DOHH2 (cell line): ENCODE measurements around the gene NKAIN2.

Source experiments
- EZH2phosphoT487 ChIP-seq: fragments of 200-600 bp; sonication (generic); IDR thresholded peaks from 2 replicates; pipeline ENCODE4 v1.6.1; 2017; ENCODE audit warnings: borderline replicate concordance, mild to moderate bottlenecking, antibody characterized with exemption, low read length, moderate library complexity, mixed read lengths
- TF ChIP-seq, protein P1 (sequence below): fragments of 200-600 bp; sonication (generic); IDR thresholded peaks from one replicate; pipeline ENCODE4 v1.5.1; 2014; ENCODE audit warnings: antibody characterized with exemption, mild to moderate bottlenecking, low read depth, low read length; ENCODE audit not compliant: poor library complexity, severe bottlenecking

DNA sequence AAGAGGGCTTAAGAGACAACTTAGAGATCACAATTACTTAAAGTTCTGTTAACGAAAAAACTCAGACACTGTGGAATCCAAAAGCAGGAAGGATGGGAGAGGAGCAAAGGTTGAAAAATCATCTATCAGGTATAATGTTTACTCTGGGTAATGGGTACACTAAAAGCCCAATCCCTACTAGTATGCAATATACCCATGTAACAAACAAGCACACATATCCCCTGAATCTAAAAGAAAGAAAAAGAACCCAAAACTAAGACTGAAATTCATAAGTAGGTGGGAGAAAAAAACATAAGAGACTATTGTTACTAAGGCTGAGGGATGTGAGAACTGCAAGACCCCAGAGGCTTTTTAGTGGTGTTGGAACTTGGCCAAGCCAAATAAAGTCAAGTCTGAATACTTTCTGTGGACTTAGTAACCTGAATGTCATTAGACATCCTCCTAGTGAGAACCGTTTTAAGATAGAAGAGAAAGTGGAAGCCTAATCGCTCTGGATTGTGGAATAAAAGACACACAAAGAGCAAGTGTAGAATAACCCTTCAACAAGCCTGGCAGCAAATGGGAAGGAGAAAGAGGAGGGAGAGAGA is 969.2 kb downstream of the NKAIN2 start:
- TF ChIP-seq, protein P1, sequence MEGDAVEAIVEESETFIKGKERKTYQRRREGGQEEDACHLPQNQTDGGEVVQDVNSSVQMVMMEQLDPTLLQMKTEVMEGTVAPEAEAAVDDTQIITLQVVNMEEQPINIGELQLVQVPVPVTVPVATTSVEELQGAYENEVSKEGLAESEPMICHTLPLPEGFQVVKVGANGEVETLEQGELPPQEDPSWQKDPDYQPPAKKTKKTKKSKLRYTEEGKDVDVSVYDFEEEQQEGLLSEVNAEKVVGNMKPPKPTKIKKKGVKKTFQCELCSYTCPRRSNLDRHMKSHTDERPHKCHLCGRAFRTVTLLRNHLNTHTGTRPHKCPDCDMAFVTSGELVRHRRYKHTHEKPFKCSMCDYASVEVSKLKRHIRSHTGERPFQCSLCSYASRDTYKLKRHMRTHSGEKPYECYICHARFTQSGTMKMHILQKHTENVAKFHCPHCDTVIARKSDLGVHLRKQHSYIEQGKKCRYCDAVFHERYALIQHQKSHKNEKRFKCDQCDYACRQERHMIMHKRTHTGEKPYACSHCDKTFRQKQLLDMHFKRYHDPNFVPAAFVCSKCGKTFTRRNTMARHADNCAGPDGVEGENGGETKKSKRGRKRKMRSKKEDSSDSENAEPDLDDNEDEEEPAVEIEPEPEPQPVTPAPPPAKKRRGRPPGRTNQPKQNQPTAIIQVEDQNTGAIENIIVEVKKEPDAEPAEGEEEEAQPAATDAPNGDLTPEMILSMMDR = no peak
- TF ChIP-seq EZH2phosphoT487 = no peak
